ENCODE results near the gene FGFR1OP2. TPM values are rescaled to one million over a fixed set of nuclear protein-coding genes. Genes with fewer than 3 reads are reported as not detected.

Gene FGFR1OP2
- total and polyA plus RNA-seq, 5 donors, result 33.4 to 43.7 (median 38.7) TPM

- no peak for DNase-seq
- intact Hi-C loops (cut with DNase I), result no loop called here
- 84% methylated on average over 3 of the region's 3 CpGs for WGBS
- Histone ChIP-seq H3K27ac (ENCODE audit: low read length) (no peak overlapping the region), H3K27me3 (ENCODE audit: control insufficient read depth, insufficient read depth) (no peaks in the 10 kb centered on the region), H3K4me1 (ENCODE audit: control insufficient read depth, insufficient read depth, low read length) (no peaks in the 10 kb centered on the region), H3K4me3 (ENCODE audit: low read length) (no peak overlapping the region), H3K9me3 (ENCODE audit: control insufficient read depth, low read length) (no peaks in the 10 kb centered on the region)
- no peak for ATAC-seq
Observed at GRCh38 chr12:26921886-26922285, 16.4 kb upstream of the FGFR1OP2 start.

GRCh38 chr12:26928661-26929060 lies 9.6 kb upstream of the FGFR1OP2 start:
- no peak for DNase-seq
- H3K9me3 ChIP-seq (ENCODE audit: control insufficient read depth, low read length), result no peaks in the 10 kb centered on the region
- 94% methylated on average over 5 of the region's 5 CpGs for WGBS
- no peak overlapping the region for H3K27ac ChIP-seq (ENCODE audit: low read length)
- H3K4me3 ChIP-seq (ENCODE audit: low read length), result no peak overlapping the region
- H3K27me3 ChIP-seq (ENCODE audit: control insufficient read depth, insufficient read depth), result no peaks in the 10 kb centered on the region
- intact Hi-C loops (cut with DNase I), result no loop called here
- H3K4me1 ChIP-seq (ENCODE audit: control insufficient read depth, insufficient read depth, low read length), result no peaks in the 10 kb centered on the region
- ATAC-seq, result no peak

GRCh38 chr12:26929590-26929989 lies 8.7 kb upstream of the FGFR1OP2 start:
- no peak for DNase-seq
- no peaks in the 10 kb centered on the region for H3K4me1 ChIP-seq (ENCODE audit: control insufficient read depth, insufficient read depth, low read length)
- H3K4me3 ChIP-seq (ENCODE audit: low read length), result no peak overlapping the region
- ATAC-seq, result no peak
- H3K27me3 ChIP-seq (ENCODE audit: control insufficient read depth, insufficient read depth), result no peaks in the 10 kb centered on the region
- no peaks in the 10 kb centered on the region for H3K9me3 ChIP-seq (ENCODE audit: control insufficient read depth, low read length)
- H3K27ac ChIP-seq (ENCODE audit: low read length), result no peak overlapping the region
- WGBS, result 95% methylated on average over 2 of the region's 2 CpGs
- intact Hi-C loops (cut with DNase I), result no loop called here

- H3K9me3 ChIP-seq (ENCODE audit: control insufficient read depth, low read length), result no peaks in the 10 kb centered on the region
- H3K4me3 ChIP-seq (ENCODE audit: low read length), result no peak overlapping the region
- intact Hi-C loops (cut with DNase I), result loop anchor here in 2 of 4 donors (10.0 kb wide), 1 partner anchor 79 kb away; the partner anchor contains the start of gene TM7SF3 (in 2 of the 2)
- H3K27ac ChIP-seq (ENCODE audit: low read length), result no peak overlapping the region
- H3K27me3 ChIP-seq (ENCODE audit: control insufficient read depth, insufficient read depth), result no peaks in the 10 kb centered on the region
- no peak for ATAC-seq
- DNase-seq, result no peak
- H3K4me1 ChIP-seq (ENCODE audit: control insufficient read depth, insufficient read depth, low read length), result no peaks in the 10 kb centered on the region
- 83% methylated on average over 7 of the region's 7 CpGs for WGBS
Observed at GRCh38 chr12:26935636-26936378, 2.5 kb upstream of the FGFR1OP2 start.

- intact Hi-C loops (cut with DNase I), result loop anchor here in 2 of 4 donors (10.0 kb wide), 1 partner anchor 78 kb away; the partner anchor contains the start of gene TM7SF3 (in 2 of the 2)
- no peaks in the 10 kb centered on the region for H3K27me3 ChIP-seq (ENCODE audit: control insufficient read depth, insufficient read depth)
- DNase-seq (no peak), ATAC-seq (no peak)
- peak overlapping the region; percentile 79 for H3K4me3 ChIP-seq (ENCODE audit: low read length)
- WGBS, result 13% methylated on average over 8 of the region's 8 CpGs
- H3K9me3 ChIP-seq (ENCODE audit: control insufficient read depth, low read length), result no peaks in the 10 kb centered on the region
- no peak overlapping the region for H3K27ac ChIP-seq (ENCODE audit: low read length)
- H3K4me1 ChIP-seq (ENCODE audit: control insufficient read depth, insufficient read depth, low read length), result peaks cover under 1% of the 10 kb centered on the region
Observed at GRCh38 chr12:26936559-26937442, 1.5 kb upstream of the FGFR1OP2 start.

- Histone ChIP-seq H3K4me1 (ENCODE audit: control insufficient read depth, insufficient read depth, low read length) (peaks cover 4% of the 10 kb centered on the region), H3K4me3 (ENCODE audit: low read length) (peak overlapping the region; percentile 79), H3K27me3 (ENCODE audit: control insufficient read depth, insufficient read depth) (no peaks in the 10 kb centered on the region), H3K27ac (ENCODE audit: low read length) (peak overlapping the region; percentile 59), H3K9me3 (ENCODE audit: control insufficient read depth, low read length) (no peaks in the 10 kb centered on the region)
- ATAC-seq, result no peak
- intact Hi-C loops (cut with DNase I), result loop anchor here in 2 of 4 donors (10.0 kb wide), 1 partner anchor 77 kb away; the partner anchor contains the start of gene TM7SF3 (in 2 of the 2)
- 0% methylated on average over 10 of the region's 10 CpGs for WGBS
- no peak for DNase-seq
Observed at GRCh38 chr12:26937443-26937862, 817 bp upstream of the FGFR1OP2 start.

GRCh38 chr12:26938701-26939062 lies 412 bp downstream of the FGFR1OP2 start:
- Histone ChIP-seq H3K27ac (ENCODE audit: low read length) (peak overlapping the region; percentile 90), H3K27me3 (ENCODE audit: control insufficient read depth, insufficient read depth) (no peaks in the 10 kb centered on the region), H3K4me1 (ENCODE audit: control insufficient read depth, insufficient read depth, low read length) (peaks cover 4% of the 10 kb centered on the region), H3K4me3 (ENCODE audit: low read length) (peak overlapping the region; percentile 79), H3K9me3 (ENCODE audit: control insufficient read depth, low read length) (no peaks in the 10 kb centered on the region)
- DNase-seq, result peak in 1 of 3 donors; percentile 78
- ATAC-seq, result peak; percentile 34 to 59
- intact Hi-C loops (cut with DNase I), result loop anchor here in 2 of 4 donors (10.0 kb wide), 1 partner anchor 76 kb away; the partner anchor contains the start of gene TM7SF3 (in 2 of the 2)
- WGBS, result under 1% methylated on average over 28 of the region's 28 CpGs

GRCh38 chr12:26939192-26939832 lies 1.0 kb downstream of the FGFR1OP2 start:
- no peak for DNase-seq
- Histone ChIP-seq H3K27ac (ENCODE audit: low read length) (peak overlapping the region; percentile 25), H3K27me3 (ENCODE audit: control insufficient read depth, insufficient read depth) (no peaks in the 10 kb centered on the region), H3K9me3 (ENCODE audit: control insufficient read depth, low read length) (no peaks in the 10 kb centered on the region), H3K4me1 (ENCODE audit: control insufficient read depth, insufficient read depth, low read length) (peaks cover 4% of the 10 kb centered on the region), H3K4me3 (ENCODE audit: low read length) (peak overlapping the region; percentile 79)
- intact Hi-C loops (cut with DNase I), result loop anchor here in 2 of 4 donors (10.0 kb wide), 1 partner anchor 75 kb away; the partner anchor contains the start of gene TM7SF3 (in 2 of the 2)
- no peak for ATAC-seq
- WGBS, result 6% methylated on average over 9 of the region's 9 CpGs

GRCh38 chr12:26939953-26940352 lies 1.7 kb downstream of the FGFR1OP2 start:
- 21% methylated on average over 1 of the region's 1 CpG for WGBS
- H3K27ac ChIP-seq (ENCODE audit: low read length), result no peak overlapping the region

GRCh38 chr12:26940516-26941214 lies 2.4 kb downstream of the FGFR1OP2 start:
- H3K9me3 ChIP-seq (ENCODE audit: control insufficient read depth, low read length), result no peaks in the 10 kb centered on the region
- H3K27me3 ChIP-seq (ENCODE audit: control insufficient read depth, insufficient read depth), result no peaks in the 10 kb centered on the region
- no peak overlapping the region for H3K27ac ChIP-seq (ENCODE audit: low read length)
- WGBS, result 62% methylated on average over 3 of the region's 3 CpGs
- H3K4me1 ChIP-seq (ENCODE audit: control insufficient read depth, insufficient read depth, low read length), result peaks cover 4% of the 10 kb centered on the region
- ATAC-seq (no peak), DNase-seq (no peak)
- H3K4me3 ChIP-seq (ENCODE audit: low read length), result peak overlapping the region; percentile 43
- intact Hi-C loops (cut with DNase I), result no loop called here

More at GRCh38 chr12:26939953-26940352, 1.7 kb downstream of the FGFR1OP2 start:
- intact Hi-C loops (cut with DNase I), result loop anchor here in 2 of 4 donors (10.0 kb wide), 1 partner anchor 75 kb away; the partner anchor contains the start of gene TM7SF3 (in 2 of the 2)
- Histone ChIP-seq H3K4me1 (ENCODE audit: control insufficient read depth, insufficient read depth, low read length) (peaks cover 4% of the 10 kb centered on the region), H3K9me3 (ENCODE audit: control insufficient read depth, low read length) (no peaks in the 10 kb centered on the region), H3K27me3 (ENCODE audit: control insufficient read depth, insufficient read depth) (no peaks in the 10 kb centered on the region), H3K4me3 (ENCODE audit: low read length) (peak overlapping the region; percentile 79)
- no peak for ATAC-seq
- no peak for DNase-seq

Data from right cardiac atrium (tissue), 5 donors.